ENCODE measurements around the gene TECPR1.

Gene TECPR1

GRCh38 chr7:98174334-98175259, 77.4 kb downstream of the TECPR1 start:
- H4K20me1 ChIP-seq (ENCODE audit: low read depth, low read length): 0 out of 2 replicates have a peak, but pooled peaks cover 3% of the 10 kb centered on the region
- H3K4me2 ChIP-seq (ENCODE audit: low read depth, low read length, poor library complexity, severe bottlenecking): no peak overlapping the region
- H3K27me3 ChIP-seq (ENCODE audit: low read length): no peaks in the 10 kb centered on the region
- H3K79me2 ChIP-seq (ENCODE audit: insufficient read depth, low read length): no peaks in the 10 kb centered on the region
- no peak overlapping the region for H3K27ac ChIP-seq (ENCODE audit: low read depth, low read length)
- no peaks in the 10 kb centered on the region for H3K9me2 ChIP-seq (replicated peaks; ENCODE audit: insufficient read depth, low read length)
- H3K4me3 ChIP-seq (ENCODE audit: insufficient read depth, low read length, poor library complexity, severe bottlenecking): no peak overlapping the region
- no peak overlapping the region for H3K9ac ChIP-seq (ENCODE audit: low read length)
- peaks cover 8% of the 10 kb centered on the region; the same call in 1 of the 2 replicates for H3K36me3 ChIP-seq (ENCODE audit: low read length)
- H3K9me3 ChIP-seq (ENCODE audit: insufficient read depth, low read length): no peaks in the 10 kb centered on the region
- no peak overlapping the region for H2AFZ ChIP-seq (ENCODE audit: low read depth, low read length, severe bottlenecking)
- TF ChIP-seq, protein P1, sequence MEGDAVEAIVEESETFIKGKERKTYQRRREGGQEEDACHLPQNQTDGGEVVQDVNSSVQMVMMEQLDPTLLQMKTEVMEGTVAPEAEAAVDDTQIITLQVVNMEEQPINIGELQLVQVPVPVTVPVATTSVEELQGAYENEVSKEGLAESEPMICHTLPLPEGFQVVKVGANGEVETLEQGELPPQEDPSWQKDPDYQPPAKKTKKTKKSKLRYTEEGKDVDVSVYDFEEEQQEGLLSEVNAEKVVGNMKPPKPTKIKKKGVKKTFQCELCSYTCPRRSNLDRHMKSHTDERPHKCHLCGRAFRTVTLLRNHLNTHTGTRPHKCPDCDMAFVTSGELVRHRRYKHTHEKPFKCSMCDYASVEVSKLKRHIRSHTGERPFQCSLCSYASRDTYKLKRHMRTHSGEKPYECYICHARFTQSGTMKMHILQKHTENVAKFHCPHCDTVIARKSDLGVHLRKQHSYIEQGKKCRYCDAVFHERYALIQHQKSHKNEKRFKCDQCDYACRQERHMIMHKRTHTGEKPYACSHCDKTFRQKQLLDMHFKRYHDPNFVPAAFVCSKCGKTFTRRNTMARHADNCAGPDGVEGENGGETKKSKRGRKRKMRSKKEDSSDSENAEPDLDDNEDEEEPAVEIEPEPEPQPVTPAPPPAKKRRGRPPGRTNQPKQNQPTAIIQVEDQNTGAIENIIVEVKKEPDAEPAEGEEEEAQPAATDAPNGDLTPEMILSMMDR (IDR thresholded peaks at IDR 0.05; ENCODE audit: insufficient read depth, low read length, poor library complexity, severe bottlenecking): no peak
- no peak for TF ChIP-seq EZH2phosphoT487 (conservative IDR thresholded peaks at IDR 0.05; ENCODE audit: low read length)
- H3F3A ChIP-seq (ENCODE audit: insufficient read depth): no peaks in the 10 kb centered on the region

DNA sequence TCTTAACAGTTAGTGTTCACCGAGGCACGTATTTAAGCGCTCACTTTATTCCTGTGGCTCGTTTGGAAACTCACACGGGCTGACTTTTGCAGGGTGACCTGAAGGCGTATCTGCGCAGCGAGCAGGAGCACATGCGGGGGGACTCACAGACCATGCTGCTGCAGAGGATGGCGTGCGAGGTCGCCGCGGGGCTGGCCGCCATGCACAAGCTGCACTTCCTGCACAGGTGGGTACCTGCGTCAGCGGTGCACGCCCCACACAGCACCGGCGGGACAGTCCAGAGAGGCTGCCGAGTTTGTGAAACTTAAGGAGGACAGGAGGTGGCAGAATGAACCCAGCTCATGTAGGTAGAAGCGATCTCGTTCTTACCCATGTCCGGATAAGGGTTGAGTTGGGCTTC, 80.6 kb downstream of the TECPR1 start:
- Histone ChIP-seq H3K4me3 (ENCODE audit: insufficient read depth, low read length, poor library complexity, severe bottlenecking) (no peak overlapping the region), H3F3A (ENCODE audit: insufficient read depth) (no peaks in the 10 kb centered on the region), H3K4me2 (ENCODE audit: low read depth, low read length, poor library complexity, severe bottlenecking) (no peak overlapping the region), H3K9ac (ENCODE audit: low read length) (no peak overlapping the region), H3K27me3 (ENCODE audit: low read length) (no peaks in the 10 kb centered on the region), H2AFZ (ENCODE audit: low read depth, low read length, severe bottlenecking) (no peak overlapping the region), H3K9me2 (replicated peaks; ENCODE audit: insufficient read depth, low read length) (no peaks in the 10 kb centered on the region), H3K9me3 (ENCODE audit: insufficient read depth, low read length) (no peaks in the 10 kb centered on the region), H4K20me1 (ENCODE audit: low read depth, low read length) (0 out of 2 replicates have a peak, but pooled peaks cover 3% of the 10 kb centered on the region), H3K36me3 (ENCODE audit: low read length) (peaks cover 8% of the 10 kb centered on the region; the same call in 1 of the 2 replicates), H3K79me2 (ENCODE audit: insufficient read depth, low read length) (no peaks in the 10 kb centered on the region), H3K27ac (ENCODE audit: low read depth, low read length) (no peak overlapping the region)
- TF ChIP-seq EZH2phosphoT487 (conservative IDR thresholded peaks at IDR 0.05; ENCODE audit: low read length): no peak
- TF ChIP-seq, protein P1 (IDR thresholded peaks at IDR 0.05; ENCODE audit: insufficient read depth, low read length, poor library complexity, severe bottlenecking): no peak

DNA sequence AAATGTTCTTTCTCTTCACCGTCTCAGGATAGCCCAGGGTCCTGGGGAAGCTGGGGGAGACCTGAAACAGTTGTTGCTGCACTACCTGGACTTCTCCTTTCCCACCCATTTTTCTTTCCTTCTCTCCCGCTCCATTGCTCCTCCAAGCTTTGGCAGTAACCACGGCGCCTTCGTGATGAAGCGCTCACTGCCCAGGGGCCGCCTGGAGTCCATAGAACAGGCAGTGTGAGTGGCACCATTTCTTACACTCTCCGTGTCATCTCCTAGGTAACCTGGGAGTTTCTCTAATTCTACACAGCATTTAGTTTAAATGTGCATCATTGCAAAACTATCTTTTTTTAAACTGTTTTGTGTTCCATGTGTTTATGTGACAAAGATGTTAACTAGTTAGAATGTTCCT, 81.1 kb downstream of the TECPR1 start:
- H3K4me3 ChIP-seq (ENCODE audit: insufficient read depth, low read length, poor library complexity, severe bottlenecking): no peak overlapping the region
- H3K27me3 ChIP-seq (ENCODE audit: low read length): no peaks in the 10 kb centered on the region
- H3K9me2 ChIP-seq (replicated peaks; ENCODE audit: insufficient read depth, low read length): no peaks in the 10 kb centered on the region
- H3K79me2 ChIP-seq (ENCODE audit: insufficient read depth, low read length): no peaks in the 10 kb centered on the region
- H3K9me3 ChIP-seq (ENCODE audit: insufficient read depth, low read length): no peaks in the 10 kb centered on the region
- no peak overlapping the region for H2AFZ ChIP-seq (ENCODE audit: low read depth, low read length, severe bottlenecking)
- 0 out of 2 replicates have a peak, but pooled peaks cover 3% of the 10 kb centered on the region for H4K20me1 ChIP-seq (ENCODE audit: low read depth, low read length)
- H3K36me3 ChIP-seq (ENCODE audit: low read length): peaks cover 5% of the 10 kb centered on the region; the same call in 1 of the 2 replicates
- H3F3A ChIP-seq (ENCODE audit: insufficient read depth): no peaks in the 10 kb centered on the region
- TF ChIP-seq EZH2phosphoT487 (conservative IDR thresholded peaks at IDR 0.05; ENCODE audit: low read length): no peak
- TF ChIP-seq, protein P1 (IDR thresholded peaks at IDR 0.05; ENCODE audit: insufficient read depth, low read length, poor library complexity, severe bottlenecking): no peak
- no peak overlapping the region for H3K9ac ChIP-seq (ENCODE audit: low read length)
- no peak overlapping the region for H3K4me2 ChIP-seq (ENCODE audit: low read depth, low read length, poor library complexity, severe bottlenecking)
- no peak overlapping the region for H3K27ac ChIP-seq (ENCODE audit: low read depth, low read length)

All from SU-DHL-6 (cell line).